Astrocyte of the spinal cord (primary cell): Measurements from ENCODE around the gene THBS2.

ENCODE experiments used
- DNase-seq: peaks from one replicate; pipeline ENCODE4 v3.0.0; 2011; ENCODE audit warnings: low read depth, low spot score
- H3K4me3 ChIP-seq: 2 replicates; pipeline ENCODE4 v1.5.1; 2011; ENCODE audit warnings: low read depth, mild to moderate bottlenecking, low read length, moderate library complexity
- in situ Hi-C: cut with HindIII; loops from 2 replicates; pipeline ENCODE4 v1.10.0; 2017; ENCODE audit warnings: low sequenced_read_pairs
- TF ChIP-seq, protein P1 (sequence below): IDR thresholded peaks from 2 replicates; pipeline ENCODE4 v1.5.1; 2012; ENCODE audit warnings: low read depth, mild to moderate bottlenecking, low read length, inconsistent platforms

Gene THBS2

DNA sequence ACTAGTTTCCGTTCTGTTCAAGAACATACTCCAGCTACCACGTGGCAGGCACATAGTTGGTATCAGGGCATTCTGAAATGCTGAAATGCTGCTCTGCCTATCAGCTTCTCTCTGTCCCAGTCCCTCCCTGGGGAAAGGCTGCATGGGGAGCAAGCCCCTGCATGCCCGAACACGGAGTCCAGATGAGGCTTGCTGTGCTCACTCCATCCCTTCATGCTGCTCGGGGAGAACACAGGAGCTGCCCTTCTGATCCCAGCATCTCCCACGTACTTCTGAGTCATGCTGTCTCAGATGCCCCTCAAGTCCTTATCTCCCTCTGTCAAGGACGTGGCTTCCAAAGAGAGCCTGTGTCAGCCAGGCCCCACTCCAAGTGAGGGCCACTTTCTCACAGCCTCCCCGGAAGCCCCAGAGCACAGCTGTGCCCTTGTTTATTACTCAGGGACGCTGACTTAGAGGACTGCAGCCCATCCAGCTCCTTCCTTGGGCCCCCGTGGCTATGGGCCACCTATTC, 29.4 kb downstream of the THBS2 start:
- in situ Hi-C loops, result no loop called here
- TF ChIP-seq, protein P1, sequence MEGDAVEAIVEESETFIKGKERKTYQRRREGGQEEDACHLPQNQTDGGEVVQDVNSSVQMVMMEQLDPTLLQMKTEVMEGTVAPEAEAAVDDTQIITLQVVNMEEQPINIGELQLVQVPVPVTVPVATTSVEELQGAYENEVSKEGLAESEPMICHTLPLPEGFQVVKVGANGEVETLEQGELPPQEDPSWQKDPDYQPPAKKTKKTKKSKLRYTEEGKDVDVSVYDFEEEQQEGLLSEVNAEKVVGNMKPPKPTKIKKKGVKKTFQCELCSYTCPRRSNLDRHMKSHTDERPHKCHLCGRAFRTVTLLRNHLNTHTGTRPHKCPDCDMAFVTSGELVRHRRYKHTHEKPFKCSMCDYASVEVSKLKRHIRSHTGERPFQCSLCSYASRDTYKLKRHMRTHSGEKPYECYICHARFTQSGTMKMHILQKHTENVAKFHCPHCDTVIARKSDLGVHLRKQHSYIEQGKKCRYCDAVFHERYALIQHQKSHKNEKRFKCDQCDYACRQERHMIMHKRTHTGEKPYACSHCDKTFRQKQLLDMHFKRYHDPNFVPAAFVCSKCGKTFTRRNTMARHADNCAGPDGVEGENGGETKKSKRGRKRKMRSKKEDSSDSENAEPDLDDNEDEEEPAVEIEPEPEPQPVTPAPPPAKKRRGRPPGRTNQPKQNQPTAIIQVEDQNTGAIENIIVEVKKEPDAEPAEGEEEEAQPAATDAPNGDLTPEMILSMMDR, result no peak
- H3K4me3 ChIP-seq, result no peak overlapping the region
- no peak for DNase-seq

DNA sequence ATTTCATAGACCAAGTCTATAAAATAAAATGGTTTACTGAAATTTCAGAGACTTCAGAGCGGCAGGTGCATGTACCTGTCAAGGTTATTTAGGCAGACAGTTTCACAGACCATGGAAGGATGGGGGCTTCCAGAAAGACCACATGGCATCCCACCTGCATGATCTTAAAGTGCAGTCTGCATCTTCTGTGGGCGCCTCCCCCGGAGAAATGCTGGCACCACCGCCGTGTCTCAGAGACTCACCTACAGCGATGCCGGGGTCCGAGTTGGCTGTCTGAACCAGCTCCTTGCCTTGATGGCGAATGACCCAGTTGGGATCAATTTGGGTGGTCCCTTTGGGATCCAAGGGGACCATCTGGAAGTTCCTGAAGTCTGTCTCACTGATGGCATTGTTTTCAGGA, 30.6 kb downstream of the THBS2 start:
- in situ Hi-C loops, result no loop called here
- no peak for DNase-seq

DNA sequence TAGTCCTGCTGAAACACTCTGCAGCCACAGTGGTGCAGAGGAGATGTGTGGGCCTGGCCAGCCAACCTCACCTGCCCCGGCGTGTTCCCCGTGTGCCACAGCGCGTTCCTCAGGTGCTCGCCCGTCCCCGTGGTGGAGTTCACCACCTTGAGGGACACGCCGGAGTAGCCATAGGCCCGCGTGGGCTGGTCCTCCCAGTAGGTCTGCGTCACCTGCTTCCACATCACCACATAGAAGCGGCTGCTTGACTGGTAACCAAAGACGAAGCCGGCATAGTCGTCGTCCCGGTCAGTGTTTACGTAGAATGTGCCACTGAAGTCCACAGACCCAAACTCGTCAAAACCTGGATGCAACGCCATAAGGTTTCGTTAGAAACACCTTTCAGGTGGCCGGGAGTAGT, 31.5 kb downstream of the THBS2 start:
- in situ Hi-C loops, result no loop called here
- TF ChIP-seq, protein P1, result no peak
- H3K4me3 ChIP-seq, result no peak overlapping the region
- no peak for DNase-seq

More for the DNA sequence above, 30.6 kb downstream of the THBS2 start:
- H3K4me3 ChIP-seq, result no peak overlapping the region
- TF ChIP-seq, protein P1, result no peak

DNA sequence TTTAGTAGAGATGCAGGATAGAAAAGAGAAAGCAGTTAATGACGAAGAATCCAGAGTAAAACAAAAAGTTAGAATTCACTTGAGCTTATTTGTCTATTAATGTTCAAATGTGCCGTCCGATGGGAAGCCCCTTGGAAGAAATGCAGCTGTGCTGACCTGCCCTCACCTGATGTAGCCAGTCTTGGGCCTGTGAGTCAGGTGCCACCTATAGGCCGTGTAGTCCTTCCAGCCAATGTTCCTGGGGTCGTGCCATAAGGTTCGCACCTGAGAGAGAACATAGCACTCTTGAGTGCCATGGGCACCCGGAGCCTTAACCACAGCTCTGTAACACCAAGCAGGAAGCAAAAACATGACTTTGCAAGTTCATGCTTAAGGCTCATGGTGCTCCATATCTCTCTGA, 32.4 kb downstream of the THBS2 start:
- in situ Hi-C loops, result no loop called here
- TF ChIP-seq, protein P1, result no peak
- DNase-seq, result no peak
- no peak overlapping the region for H3K4me3 ChIP-seq

DNA sequence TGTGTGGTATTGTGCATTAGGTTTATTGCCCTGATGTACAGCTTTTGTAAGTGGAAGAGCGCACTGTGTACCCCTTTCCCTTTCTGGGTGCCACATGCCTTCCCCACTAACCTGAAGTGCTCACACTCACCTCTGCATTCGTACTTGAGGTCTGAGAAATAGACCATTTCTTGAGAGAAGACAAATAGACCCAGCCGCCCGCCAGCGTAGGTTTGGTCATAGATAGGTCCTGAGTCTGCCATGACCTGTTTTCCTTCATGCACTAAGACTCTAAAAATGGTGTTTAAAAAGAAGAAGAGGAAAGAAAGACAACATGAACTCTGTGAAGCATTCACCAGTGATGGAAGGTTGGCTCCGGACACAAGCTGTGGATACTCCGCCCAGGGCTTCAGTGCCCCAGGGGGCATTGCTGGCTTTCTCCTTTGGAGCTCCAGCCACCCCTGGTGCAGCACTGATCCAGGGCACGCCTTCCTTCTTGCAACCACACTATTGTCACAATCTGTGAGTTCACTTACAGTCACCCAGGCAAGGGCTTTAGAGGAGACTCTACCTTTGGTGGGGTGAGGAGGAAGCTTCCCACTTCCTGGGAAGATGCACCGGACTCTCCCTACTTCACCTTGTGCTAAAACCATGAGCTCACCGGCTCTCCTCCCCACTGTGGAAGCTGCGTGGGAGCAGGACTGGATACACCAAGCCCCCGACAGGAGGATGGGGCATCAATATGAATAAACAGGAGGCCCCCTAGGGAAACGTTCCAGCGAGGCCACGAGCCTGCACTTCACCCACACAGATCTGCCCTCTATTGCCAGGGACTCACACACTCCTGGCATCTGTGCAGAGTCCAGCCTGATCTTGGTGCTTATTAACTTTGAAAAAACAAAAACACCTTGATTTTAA, 33.3 kb downstream of the THBS2 start:
- in situ Hi-C loops, result no loop called here
- DNase-seq, result no peak
- TF ChIP-seq, protein P1, result no peak
- no peak overlapping the region for H3K4me3 ChIP-seq

DNA sequence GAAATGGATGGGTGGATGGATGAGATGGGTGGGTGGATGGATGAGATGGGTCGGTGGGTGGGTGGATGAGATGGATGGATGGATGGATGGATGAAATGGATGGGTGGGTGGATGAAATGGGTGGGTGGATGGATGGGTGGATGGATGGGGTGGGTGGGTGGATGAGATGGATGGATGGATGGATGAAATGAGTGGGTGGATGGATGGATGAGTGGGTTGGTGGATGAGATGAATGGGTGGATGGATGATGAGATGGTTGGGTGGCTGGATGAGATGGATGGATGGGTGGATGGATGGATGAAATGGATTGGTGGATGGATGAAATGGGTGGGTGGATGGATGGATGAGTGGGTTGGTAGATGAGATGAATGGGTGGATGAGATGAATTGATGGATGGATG, 35.7 kb downstream of the THBS2 start:
- no peak overlapping the region for H3K4me3 ChIP-seq
- in situ Hi-C loops, result no loop called here
- TF ChIP-seq, protein P1, result no peak
- no peak for DNase-seq
